H1 (cell line): ENCODE measurements around the gene DDX41. TPM values are rescaled to one million over a fixed set of nuclear protein-coding genes. Genes with fewer than 3 reads are reported as not detected.

ENCODE experiments used
- CTCF ChIA-PET: fragments of 300-600 bp; sonication (Branson Sonifier 250); formaldehyde crosslinking; loops from one replicate; lab custom pipeline; 2021; ENCODE audit not compliant: partially characterized antibody; lab: Charles Lee
- POLR2A ChIA-PET: fragments of 300-600 bp; sonication (Branson Sonifier 250); formaldehyde crosslinking; loops from one replicate; lab custom pipeline; 2021; ENCODE audit warnings: inconsistent platforms; ENCODE audit not compliant: partially characterized antibody; lab: Charles Lee
- DNase-seq, 2 experiments: peaks; one replicate each; pipeline versions ENCODE4 v3.0.0 to v3.0.0-alpha.2; 2010 to 2022; ENCODE audit warnings: low spot score in 2 of 2, low read depth in 1 of 2, mixed read lengths in 1 of 2
- FAIRE-seq: peaks from 2 replicates; lab custom pipeline; 2011; peaks lifted over from hg19 to GRCh38; lab: Jason Lieb, UNC
- H2AFZ ChIP-seq: 2 replicates; pipeline ENCODE4 v1.8.1; 2012; ENCODE audit warnings: low read length, inconsistent platforms
- H2AK5ac ChIP-seq: 2 replicates; pipeline ENCODE4 v1.6.1; 2013; ENCODE audit warnings: low read depth, low read length
- H2BK120ac ChIP-seq: replicated peaks from 2 replicates; pipeline ENCODE3; 2013; ENCODE audit warnings: low read depth, low read length, inconsistent platforms
- H2BK12ac ChIP-seq: 2 replicates; pipeline ENCODE4 v1.6.1; 2013; ENCODE audit warnings: low read depth, low read length
- H2BK15ac ChIP-seq: 2 replicates; pipeline ENCODE4 v1.6.1; 2013; ENCODE audit warnings: low read length
- H2BK20ac ChIP-seq: 2 replicates; pipeline ENCODE4 v1.6.1; 2013; ENCODE audit warnings: low read length
- H2BK5ac ChIP-seq: 2 replicates; pipeline ENCODE4 v1.6.1; 2013; ENCODE audit warnings: low read depth, low read length
- H3K14ac ChIP-seq: 2 replicates; pipeline ENCODE4 v1.6.1; 2013; ENCODE audit warnings: inconsistent platforms; ENCODE audit not compliant: insufficient read length
- H3K18ac ChIP-seq: 2 replicates; pipeline ENCODE4 v1.6.1; 2013; ENCODE audit warnings: low read length; ENCODE audit errors: extremely low read depth
- H3K23ac ChIP-seq: 2 replicates; pipeline ENCODE4 v1.6.1; 2013; ENCODE audit warnings: inconsistent platforms; ENCODE audit not compliant: insufficient read length
- H3K23me2 ChIP-seq: 2 replicates; pipeline ENCODE4 v1.6.1; 2013; ENCODE audit warnings: low read depth, low read length
- H3K27ac ChIP-seq: 2 replicates; pipeline ENCODE4 v1.6.1; 2011; ENCODE audit warnings: low read depth, low read length, inconsistent platforms
- H3K27me3 ChIP-seq, 4 experiments: replicated peaks in 1 of 4; 1 replicate in 1 of 4; 2 replicates in 3 of 4; pipeline versions ENCODE4 v1.6.1 to v1.8.1; 2011 to 2013; ENCODE audit warnings: low read length in 3 of 4, mild to moderate bottlenecking in 3 of 4, inconsistent platforms in 2 of 4, mixed read lengths in 2 of 4, moderate library complexity in 1 of 4; ENCODE audit not compliant: control insufficient read depth in 3 of 4, insufficient read depth in 3 of 4; ENCODE audit errors: extremely low read depth in 1 of 4
- H3K36me3 ChIP-seq, 4 experiments: 2 replicates each; pipeline versions ENCODE4 v1.6.1 to v1.8.1; 2011 to 2013; ENCODE audit warnings: mild to moderate bottlenecking in 4 of 4, low read length in 3 of 4, moderate library complexity in 2 of 4, control low read depth in 1 of 4, inconsistent platforms in 1 of 4; ENCODE audit not compliant: insufficient read depth in 4 of 4, control insufficient read depth in 2 of 4
- H3K4ac ChIP-seq: replicated peaks from 2 replicates; pipeline ENCODE3; 2013; ENCODE audit warnings: low read length, low read depth, mixed read lengths, inconsistent platforms; ENCODE audit not compliant: insufficient read length
- H3K4me1 ChIP-seq, 4 experiments: replicated peaks in 1 of 4; 1 replicate in 1 of 4; 2 replicates in 3 of 4; pipeline versions ENCODE4 v1.6.1 to v1.8.1; 2011 to 2013; ENCODE audit warnings: low read length in 3 of 4, inconsistent platforms in 2 of 4, mixed read lengths in 1 of 4; ENCODE audit not compliant: insufficient read depth in 4 of 4, control insufficient read depth in 3 of 4
- H3K4me2 ChIP-seq, 2 experiments: 2 replicates each; pipeline versions ENCODE4 v1.6.1 to v1.8.1; 2011 to 2013; ENCODE audit warnings: low read depth in 2 of 2, low read length in 2 of 2, control low read depth in 1 of 2, inconsistent platforms in 1 of 2, mild to moderate bottlenecking in 1 of 2; ENCODE audit not compliant: insufficient read depth in 1 of 2
- H3K4me3 ChIP-seq, 4 experiments: fragments of 200-600, 300-600 bp in 1 of 4; sonication (generic), shearing (Covaris generic), sonication (Bioruptor Twin) in 1 of 4; 2 replicates each; pipeline versions ENCODE4 v1.5.1 to v1.8.1; 2011 to 2016; ENCODE audit warnings: low read length in 4 of 4, low read depth in 3 of 4, control low read depth in 2 of 4, inconsistent platforms in 2 of 4, mild to moderate bottlenecking in 2 of 4, mixed read lengths in 1 of 4, moderate library complexity in 1 of 4; ENCODE audit not compliant: insufficient read depth in 2 of 4; ENCODE audit errors: extremely low read depth in 1 of 4
- H3K56ac ChIP-seq: replicated peaks from 2 replicates; pipeline ENCODE3; 2013; ENCODE audit warnings: low read depth, mild to moderate bottlenecking, mixed read lengths, low read length, inconsistent platforms; ENCODE audit not compliant: insufficient read length
- H3K79me1 ChIP-seq: 2 replicates; pipeline ENCODE4 v1.6.1; 2013; ENCODE audit warnings: low read depth, low read length, control low read depth
- H3K79me2 ChIP-seq, 2 experiments: 2 replicates each; pipeline versions ENCODE4 v1.6.1 to v1.8.1; 2012 to 2013; ENCODE audit warnings: low read length in 2 of 2, mild to moderate bottlenecking in 2 of 2, inconsistent platforms in 1 of 2; ENCODE audit not compliant: insufficient read depth in 2 of 2, control insufficient read depth in 1 of 2
- H3K9ac ChIP-seq, 4 experiments: replicated peaks in 1 of 4; 1 replicate in 1 of 4; 2 replicates in 3 of 4; pipeline versions ENCODE4 v1.6.1 to v1.8.1; 2011 to 2013; ENCODE audit warnings: low read depth in 3 of 4, low read length in 3 of 4, control low read depth in 2 of 4, mild to moderate bottlenecking in 2 of 4, moderate library complexity in 2 of 4, inconsistent platforms in 1 of 4; ENCODE audit errors: extremely low read depth in 1 of 4
- H3K9me3 ChIP-seq, 2 experiments: 2 replicates each; pipeline versions ENCODE4 v1.6.1 to v1.8.1; 2012 to 2013; ENCODE audit warnings: mild to moderate bottlenecking in 2 of 2, moderate library complexity in 2 of 2, control low read depth in 1 of 2, inconsistent platforms in 1 of 2, low read depth in 1 of 2, low read length in 1 of 2, mixed read lengths in 1 of 2; ENCODE audit not compliant: insufficient read depth in 2 of 2
- H4K20me1 ChIP-seq, 2 experiments: replicated peaks in 1 of 2; 2 replicates each; pipeline versions ENCODE3 to v1.8.1; 2011 to 2013; ENCODE audit warnings: inconsistent platforms in 2 of 2, low read length in 2 of 2, mild to moderate bottlenecking in 1 of 2; ENCODE audit not compliant: insufficient read depth in 2 of 2, control insufficient read depth in 1 of 2
- H4K5ac ChIP-seq: 2 replicates; pipeline ENCODE4 v1.6.1; 2013; ENCODE audit warnings: low read length, low read depth, mixed read lengths, inconsistent platforms; ENCODE audit not compliant: insufficient read length
- H4K8ac ChIP-seq: 2 replicates; pipeline ENCODE4 v1.8.0; 2013; ENCODE audit warnings: mild to moderate bottlenecking, moderate library complexity, low read length, inconsistent platforms; ENCODE audit not compliant: insufficient read depth; ENCODE audit errors: extremely low read depth
- H4K91ac ChIP-seq: replicated peaks from 2 replicates; pipeline ENCODE3; 2013; ENCODE audit warnings: low read length, mixed read lengths, inconsistent platforms; ENCODE audit not compliant: insufficient read length
- ASH2L ChIP-seq: fragments of 200-600, 300-600 bp; sonication (generic); IDR thresholded peaks from one replicate; pipeline ENCODE4 v1.7.1; 2017; ENCODE audit warnings: low read length
- ATF2 ChIP-seq: IDR thresholded peaks from 2 replicates; pipeline ENCODE4 v1.6.1; 2012; ENCODE audit warnings: low read length, inconsistent platforms
- HDAC2 ChIP-seq, 2 experiments: fragments of 300-600 bp in 1 of 2; sonication (generic) in 1 of 2; IDR thresholded peaks; 2 replicates each; pipeline ENCODE4 v1.6.1; 2011 to 2012; ENCODE audit warnings: low read depth in 2 of 2, low read length in 2 of 2, mild to moderate bottlenecking in 2 of 2, moderate library complexity in 2 of 2, borderline replicate concordance in 1 of 2, inconsistent platforms in 1 of 2
- KDM4A ChIP-seq: IDR thresholded peaks from one replicate; pipeline ENCODE4 v1.7.1; 2012; ENCODE audit warnings: low read depth, mild to moderate bottlenecking, moderate library complexity, low read length, inconsistent platforms; ENCODE audit not compliant: severe bottlenecking
- NANOG ChIP-seq: IDR thresholded peaks from 2 replicates; pipeline ENCODE4 v1.6.1; 2011; ENCODE audit warnings: low read length, low read depth, mild to moderate bottlenecking, inconsistent platforms; ENCODE audit not compliant: insufficient read depth, poor library complexity, severe bottlenecking
- NRF1 ChIP-seq: IDR thresholded peaks from 2 replicates; pipeline ENCODE4 v1.6.1; 2011; ENCODE audit warnings: mild to moderate bottlenecking, low read depth, low read length, improper control_type of control experiment
- PHF8 ChIP-seq: fragments of 200-600 bp; sonication (generic); conservative IDR thresholded peaks from 2 replicates; pipeline ENCODE4 v1.7.1; 2012; ENCODE audit warnings: low read depth, mild to moderate bottlenecking, inconsistent platforms, low read length, moderate library complexity
- SIRT6 ChIP-seq: IDR thresholded peaks from one replicate; pipeline ENCODE4 v1.7.1; 2012; ENCODE audit warnings: low read length, inconsistent platforms
- TBP ChIP-seq: IDR thresholded peaks from 2 replicates; pipeline ENCODE4 v1.6.1; 2011; ENCODE audit warnings: low read depth, low read length, improper control_type of control experiment
- WGBS, 2 experiments: shearing (Covaris generic) in 1 of 2; methylation state at CpG; one replicate each; pipeline versions ENCODE4 v1.1.6 to v1.1.7; 2013 to 2015; ENCODE audit warnings: low lambda C conversion rate in 2 of 2, mixed read lengths in 2 of 2, inconsistent platforms in 1 of 2, low coverage in 1 of 2, missing lambda C conversion rate in 1 of 2; ENCODE audit not compliant: insufficient replicate concordance in 2 of 2, insufficient coverage in 1 of 2, insufficient read length in 1 of 2; ENCODE audit errors: extremely low coverage in 1 of 2, missing lambda C conversion rate in 1 of 2; 5-methylcytosine and 5-hydroxymethylcytosine counted together
- polyA plus RNA-seq, 7 experiments: library from polyadenylated mRNA; depleted of rRNA in 3 of 7; stranded (reverse) in 5 of 7; unstranded in 2 of 7; fragments of >200 nt in 5 of 7; fragments of 200-250 nt in 2 of 7; gene quantifications; 1 replicate in 5 of 7; 2 replicates in 1 of 7; 4 replicates in 1 of 7; pipeline versions ENCODE4 v1.2.1 to v1.2.3, GENCODE V29; 2011 to 2013; ENCODE audit warnings: missing spikeins in 2 of 7, mixed read lengths in 2 of 7
- total RNA-seq: library from RNA; stranded (reverse); fragmentation: NEBNext Ultra II Directional; extraction: Animal tissue kit (Norgen Biotek cat#: 25700); gene quantifications from 2 replicates; pipeline ENCODE4 v1.2.1, GENCODE V29; 2021

The DDX41 gene
- total and polyA plus RNA-seq, 2 of the 8 experiments (the other 6 are each of a cell fraction or from before 2014, with no cell fraction given), result 102 to 135 TPM

GRCh38 chr5:177511796-177512675 is 4.7 kb downstream of the DDX41 start:
- Histone ChIP-seq H3K9ac (no peak overlapping the region), H3K56ac (no peak overlapping the region), H3K79me1 (peaks cover 5% of the 10 kb centered on the region; the same call in 1 of the 2 replicates), H3K36me3 (peaks cover 27 to 50% (median 48%) of the 10 kb centered on the region in 4 experiments), H4K20me1 (peaks cover 0 to 19% of the 10 kb centered on the region in 2 experiments), H4K5ac (no peak overlapping the region), H2AFZ (no peak overlapping the region), H2AK5ac (no peak overlapping the region), H2BK15ac (no peak overlapping the region), H2BK12ac (no peak overlapping the region), H3K4me2 (no peak overlapping the region), H3K23me2 (peaks cover 4% of the 10 kb centered on the region), H3K27me3 (no peaks in the 10 kb centered on the region), H2BK20ac (no peak overlapping the region), H3K14ac (no peak overlapping the region), H4K8ac (no peak overlapping the region; the same call in 1 of the 2 replicates), H3K23ac (no peak overlapping the region), H3K79me2 (peaks cover 0 to 9% of the 10 kb centered on the region in 2 experiments; a peak in 1 of 4 replicates), H3K18ac (no peak overlapping the region), H4K91ac (no peak overlapping the region), H2BK5ac (peak overlapping the region; percentile 24; the same call in 1 of the 2 replicates), H3K27ac (no peak overlapping the region), H3K4me1 (peaks cover 4 to 18% (median 11%) of the 10 kb centered on the region in 4 experiments; a peak in 6 of 7 replicates), H3K4ac (no peak overlapping the region), H3K4me3 (no peak overlapping the region), H3K9me3 (no peaks in the 10 kb centered on the region), H2BK120ac (no peak overlapping the region)
- FAIRE-seq, result no peak
- CTCF ChIA-PET, result interaction anchor here (1.3 to 20.8 kb wide), 3 partner anchors 9 to 22 kb away, joined by 3 to 306 read pairs (median 56); partner anchors contain the start of gene PDLIM7
- whole genome bisulfite sequencing, 2 experiments, result 94% methylated on average over 34 of the region's 34 CpGs; no CpG with 5 or more reads in 1 of the 2 experiments
- POLR2A ChIA-PET, result interaction anchor here (65.5 kb wide), 1 partner anchor 43 kb away, joined by 3349 read pairs; the partner anchor contains the start of genes DBN1, PDLIM7 and PRR7
- no peak for DNase-seq
- TF ChIP-seq NRF1 (no peak), TBP (no peak), KDM4A (no peak), PHF8 (no peak), NANOG (no peak), SIRT6 (no peak), ASH2L (no peak), ATF2 (no peak), HDAC2 (IDR thresholded peaks at IDR 0.05; ENCODE audit: borderline replicate concordance in 1 of 2, low read depth in 2 of 2, low read length in 2 of 2) (no peak)
